ENCODE measurements around the gene BIRC6.
"Not testable (repeated sequence)": the region's sequence is repeated elsewhere in the genome, so short reads cannot be mapped to it uniquely, and the experiment has no call there.

Gene BIRC6

GRCh38 chr2:32622570-32623310, 265.9 kb downstream of the BIRC6 start:
- H3K4me1 ChIP-seq (ENCODE audit: control insufficient read depth in 1 of 2, insufficient read depth in 2 of 2, low read length in 2 of 2) = peaks cover 5 to 14% of the 10 kb centered on the region in 2 donors
- H3K27me3 ChIP-seq (ENCODE audit: control insufficient read depth in 1 of 2, insufficient read depth in 2 of 2, low read length in 2 of 2) = no peaks in the 10 kb centered on the region
- H3K36me3 ChIP-seq (ENCODE audit: control insufficient read depth in 1 of 2, insufficient read depth in 2 of 2, low read length in 2 of 2) = peaks cover 13 to 14% of the 10 kb centered on the region in 2 donors
- H3K9me3 ChIP-seq (ENCODE audit: control insufficient read depth in 1 of 2, low read length in 2 of 2) = no peaks in the 10 kb centered on the region
- H3K27ac ChIP-seq (ENCODE audit: low read depth, low read length) = no peak overlapping the region
- no peak overlapping the region for H3K4me3 ChIP-seq (ENCODE audit: low read depth in 1 of 2, low read length in 2 of 2)
- H3K9ac ChIP-seq (ENCODE audit: low read depth in 1 of 2, low read length in 2 of 2) = no peak overlapping the region

- Histone ChIP-seq H3K27me3 (ENCODE audit: control insufficient read depth in 1 of 2, insufficient read depth in 2 of 2, low read length in 2 of 2) (no peaks in the 10 kb centered on the region), H3K27ac (ENCODE audit: low read depth, low read length) (no peak overlapping the region), H3K9ac (ENCODE audit: low read depth in 1 of 2, low read length in 2 of 2) (no peak overlapping the region), H3K36me3 (ENCODE audit: control insufficient read depth in 1 of 2, insufficient read depth in 2 of 2, low read length in 2 of 2) (peaks cover 12 to 14% of the 10 kb centered on the region in 2 donors), H3K4me1 (ENCODE audit: control insufficient read depth in 1 of 2, insufficient read depth in 2 of 2, low read length in 2 of 2) (peaks cover 5 to 11% of the 10 kb centered on the region in 2 donors), H3K4me3 (ENCODE audit: low read depth in 1 of 2, low read length in 2 of 2) (no peak overlapping the region), H3K9me3 (ENCODE audit: control insufficient read depth in 1 of 2, low read length in 2 of 2) (no peaks in the 10 kb centered on the region)
Measured at GRCh38 chr2:32623311-32623706, 266.5 kb downstream of the BIRC6 start.

GRCh38 chr2:32624812-32625211, 268.0 kb downstream of the BIRC6 start:
- peaks cover 1 to 7% of the 10 kb centered on the region in 2 donors for H3K36me3 ChIP-seq (ENCODE audit: control insufficient read depth in 1 of 2, insufficient read depth in 2 of 2, low read length in 2 of 2)
- H3K27ac ChIP-seq (ENCODE audit: low read depth, low read length) = no peak overlapping the region
- no peaks in the 10 kb centered on the region for H3K27me3 ChIP-seq (ENCODE audit: control insufficient read depth in 1 of 2, insufficient read depth in 2 of 2, low read length in 2 of 2)
- no peak overlapping the region for H3K9ac ChIP-seq (ENCODE audit: low read depth in 1 of 2, low read length in 2 of 2)
- peaks cover 11% of the 10 kb centered on the region in 2 donors for H3K4me1 ChIP-seq (ENCODE audit: control insufficient read depth in 1 of 2, insufficient read depth in 2 of 2, low read length in 2 of 2)
- H3K4me3 ChIP-seq (ENCODE audit: low read depth in 1 of 2, low read length in 2 of 2) = no peak overlapping the region
- no peaks in the 10 kb centered on the region for H3K9me3 ChIP-seq (ENCODE audit: control insufficient read depth in 1 of 2, low read length in 2 of 2)

GRCh38 chr2:32626639-32627221, 269.9 kb downstream of the BIRC6 start:
- Histone ChIP-seq H3K27ac (ENCODE audit: low read depth, low read length) (no peak overlapping the region), H3K4me3 (ENCODE audit: low read depth in 1 of 2, low read length in 2 of 2) (peak overlapping the region in 1 of 2 donors; percentile 93), H3K36me3 (ENCODE audit: control insufficient read depth in 1 of 2, insufficient read depth in 2 of 2, low read length in 2 of 2) (peaks cover 0 to 14% of the 10 kb centered on the region in 2 donors), H3K4me1 (ENCODE audit: control insufficient read depth in 1 of 2, insufficient read depth in 2 of 2, low read length in 2 of 2) (peaks cover 11% of the 10 kb centered on the region in 2 donors), H3K9me3 (ENCODE audit: control insufficient read depth in 1 of 2, low read length in 2 of 2) (no peaks in the 10 kb centered on the region), H3K27me3 (ENCODE audit: control insufficient read depth in 1 of 2, insufficient read depth in 2 of 2, low read length in 2 of 2) (no peaks in the 10 kb centered on the region), H3K9ac (ENCODE audit: low read depth in 1 of 2, low read length in 2 of 2) (no peak overlapping the region)

- no peak overlapping the region for H3K27ac ChIP-seq (ENCODE audit: low read depth, low read length)
- H3K4me1 ChIP-seq (ENCODE audit: control insufficient read depth in 1 of 2, insufficient read depth in 2 of 2, low read length in 2 of 2) = peaks cover 8% of the 10 kb centered on the region in 2 donors
- H3K9me3 ChIP-seq (ENCODE audit: control insufficient read depth in 1 of 2, low read length in 2 of 2) = no peaks in the 10 kb centered on the region
- H3K36me3 ChIP-seq (ENCODE audit: control insufficient read depth in 1 of 2, insufficient read depth in 2 of 2, low read length in 2 of 2) = peaks cover under 1 to 10% of the 10 kb centered on the region in 2 donors
- peak overlapping the region; percentile 93 to 95 for H3K4me3 ChIP-seq (ENCODE audit: low read depth in 1 of 2, low read length in 2 of 2)
- no peaks in the 10 kb centered on the region for H3K27me3 ChIP-seq (ENCODE audit: control insufficient read depth in 1 of 2, insufficient read depth in 2 of 2, low read length in 2 of 2)
- H3K9ac ChIP-seq (ENCODE audit: low read depth in 1 of 2, low read length in 2 of 2) = peak overlapping the region; percentile 69 to 91
Measured at GRCh38 chr2:32627441-32627813, 270.6 kb downstream of the BIRC6 start.

GRCh38 chr2:32627814-32628579, 271.2 kb downstream of the BIRC6 start, which contains the start of gene TTC27:
TTC27 (plus strand) TSS chr2:32628050; CDS start chr2:32628293, 243 bp downstream.
- no peaks in the 10 kb centered on the region for H3K9me3 ChIP-seq (ENCODE audit: control insufficient read depth in 1 of 2, low read length in 2 of 2)
- H3K9ac ChIP-seq (ENCODE audit: low read depth in 1 of 2, low read length in 2 of 2) = peak within 1 kb of the TSS; percentile 69 to 91
- H3K4me3 ChIP-seq (ENCODE audit: low read depth in 1 of 2, low read length in 2 of 2) = peak within 1 kb of the TSS; percentile 93 to 95
- no peak within 1 kb of the TSS for H3K27ac ChIP-seq (ENCODE audit: low read depth, low read length)
- peaks cover 3 to 5% of the 10 kb centered on the region in 2 donors for H3K4me1 ChIP-seq (ENCODE audit: control insufficient read depth in 1 of 2, insufficient read depth in 2 of 2, low read length in 2 of 2)
- peaks cover 3 to 10% of the 10 kb centered on the region in 2 donors for H3K36me3 ChIP-seq (ENCODE audit: control insufficient read depth in 1 of 2, insufficient read depth in 2 of 2, low read length in 2 of 2)
- no peaks in the 10 kb centered on the region for H3K27me3 ChIP-seq (ENCODE audit: control insufficient read depth in 1 of 2, insufficient read depth in 2 of 2, low read length in 2 of 2)

GRCh38 chr2:32632089-32632488, 275.3 kb downstream of the BIRC6 start:
- Histone ChIP-seq H3K27me3 (ENCODE audit: control insufficient read depth in 1 of 2, insufficient read depth in 2 of 2, low read length in 2 of 2) (no peaks in the 10 kb centered on the region), H3K9ac (ENCODE audit: low read depth in 1 of 2, low read length in 2 of 2) (no peak overlapping the region), H3K4me3 (ENCODE audit: low read depth in 1 of 2, low read length in 2 of 2) (no peak overlapping the region), H3K27ac (ENCODE audit: low read depth, low read length) (no peak overlapping the region), H3K9me3 (ENCODE audit: control insufficient read depth in 1 of 2, low read length in 2 of 2) (no peaks in the 10 kb centered on the region), H3K36me3 (ENCODE audit: control insufficient read depth in 1 of 2, insufficient read depth in 2 of 2, low read length in 2 of 2) (peaks cover 11 to 24% of the 10 kb centered on the region in 2 donors), H3K4me1 (ENCODE audit: control insufficient read depth in 1 of 2, insufficient read depth in 2 of 2, low read length in 2 of 2) (peaks cover 0 to 5% of the 10 kb centered on the region in 2 donors)

- no peaks in the 10 kb centered on the region for H3K27me3 ChIP-seq (ENCODE audit: control insufficient read depth in 1 of 2, insufficient read depth in 2 of 2, low read length in 2 of 2)
- H3K4me1 ChIP-seq (ENCODE audit: control insufficient read depth in 1 of 2, insufficient read depth in 2 of 2, low read length in 2 of 2) = peaks cover 0 to 5% of the 10 kb centered on the region in 2 donors
- no peaks in the 10 kb centered on the region for H3K9me3 ChIP-seq (ENCODE audit: control insufficient read depth in 1 of 2, low read length in 2 of 2)
- no peak overlapping the region for H3K4me3 ChIP-seq (ENCODE audit: low read depth in 1 of 2, low read length in 2 of 2)
- H3K27ac ChIP-seq (ENCODE audit: low read depth, low read length) = no peak overlapping the region
- no peak overlapping the region for H3K9ac ChIP-seq (ENCODE audit: low read depth in 1 of 2, low read length in 2 of 2)
- H3K36me3 ChIP-seq (ENCODE audit: control insufficient read depth in 1 of 2, insufficient read depth in 2 of 2, low read length in 2 of 2) = peaks cover 11 to 29% of the 10 kb centered on the region in 2 donors
Measured at GRCh38 chr2:32633040-32633439, 276.2 kb downstream of the BIRC6 start.

- not testable (repeated sequence) for H3K9me3 ChIP-seq (ENCODE audit: control insufficient read depth in 1 of 2, low read length in 2 of 2); H3K4me1 ChIP-seq (ENCODE audit: control insufficient read depth in 1 of 2, insufficient read depth in 2 of 2, low read length in 2 of 2); H3K27ac ChIP-seq (ENCODE audit: low read depth, low read length); H3K9ac ChIP-seq (ENCODE audit: low read depth in 1 of 2, low read length in 2 of 2); H3K27me3 ChIP-seq (ENCODE audit: control insufficient read depth in 1 of 2, insufficient read depth in 2 of 2, low read length in 2 of 2); H3K4me3 ChIP-seq (ENCODE audit: low read depth in 1 of 2, low read length in 2 of 2)
- peaks cover 8 to 47% of the 10 kb centered on the region in 2 donors for H3K36me3 ChIP-seq (ENCODE audit: control insufficient read depth in 1 of 2, insufficient read depth in 2 of 2, low read length in 2 of 2)
Measured at GRCh38 chr2:32638548-32638947, 281.7 kb downstream of the BIRC6 start.

GRCh38 chr2:32641180-32641579, 284.4 kb downstream of the BIRC6 start:
- Histone ChIP-seq H3K9me3 (ENCODE audit: control insufficient read depth in 1 of 2, low read length in 2 of 2) (no peaks in the 10 kb centered on the region), H3K27me3 (ENCODE audit: control insufficient read depth in 1 of 2, insufficient read depth in 2 of 2, low read length in 2 of 2) (no peaks in the 10 kb centered on the region), H3K4me1 (ENCODE audit: control insufficient read depth in 1 of 2, insufficient read depth in 2 of 2, low read length in 2 of 2) (no peaks in the 10 kb centered on the region), H3K9ac (ENCODE audit: low read depth in 1 of 2, low read length in 2 of 2) (no peak overlapping the region), H3K4me3 (ENCODE audit: low read depth in 1 of 2, low read length in 2 of 2) (no peak overlapping the region), H3K27ac (ENCODE audit: low read depth, low read length) (no peak overlapping the region), H3K36me3 (ENCODE audit: control insufficient read depth in 1 of 2, insufficient read depth in 2 of 2, low read length in 2 of 2) (peaks cover 5 to 36% of the 10 kb centered on the region in 2 donors)

Data from duodenal mucosa (tissue), 2 donors.